Vein endothelial cell (primary cell): ENCODE results near the gene AFMID. TPM values are rescaled to one million over a fixed set of nuclear protein-coding genes. Genes with fewer than 3 reads are reported as not detected.

Experiments used
- small RNA-seq: library from RNA; depleted of rRNA; stranded (forward); fragments of <200 nt; gene quantifications from one replicate; pipeline ENCODE3, GENCODE V24; 2012
- total RNA-seq: library from RNA; depleted of rRNA; stranded (reverse); fragments of >200 nt; gene quantifications from 2 replicates; pipeline ENCODE4 v1.2.3, GENCODE V29; 2012

AFMID gene
- 30.7 and 50.3 TPM in 2 replicates for total RNA-seq

GRCh38 chr17:78186692-78187595, at the start of gene AFMID, which contains the start of gene TK1:
Gene AFMID, plus strand, starts transcription at chr17:78187362. Its CDS starts 9 bp downstream, at chr17:78187371.
Gene TK1, minus strand, starts transcription at chr17:78187052. Its CDS starts 58 bp downstream, at chr17:78186994.

DNA sequence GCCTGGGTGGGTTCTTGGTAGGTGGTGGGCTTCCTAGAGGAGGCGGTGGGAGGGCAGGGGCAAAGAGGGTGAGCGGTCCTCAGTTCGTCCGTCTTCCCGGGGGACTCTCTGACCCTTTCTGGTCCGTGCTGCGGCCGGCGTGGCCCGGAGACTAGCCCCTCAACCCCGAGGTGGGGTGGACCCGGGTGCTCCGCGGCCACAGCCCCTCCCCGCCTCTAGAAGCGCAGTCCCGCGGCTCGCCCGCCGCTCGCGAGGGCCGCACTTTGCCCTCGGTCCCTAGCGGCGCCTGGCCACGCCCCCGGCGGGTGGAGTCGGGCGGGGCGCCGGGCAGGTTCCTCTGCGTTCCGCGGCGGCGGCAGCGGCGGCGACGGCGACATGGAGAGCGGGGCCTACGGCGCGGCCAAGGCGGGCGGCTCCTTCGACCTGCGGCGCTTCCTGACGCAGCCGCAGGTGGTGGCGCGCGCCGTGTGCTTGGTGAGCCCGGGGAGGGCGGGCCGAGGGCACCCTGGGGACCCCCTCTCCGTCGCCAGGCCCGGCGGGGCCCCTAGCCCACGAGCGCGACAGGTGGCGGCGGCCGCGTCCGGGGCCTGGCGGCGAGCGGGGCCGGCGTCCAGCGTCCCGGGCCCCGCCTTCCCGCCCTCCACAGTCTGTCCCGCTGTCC, 18.8 kb upstream of the AFMID start, which contains the start of gene SYNGR2:
Gene SYNGR2 (plus strand): TSS at position 340 of the 661 bp plus-strand sequence. CDS start 36 bp downstream, at position 376.

DNA sequence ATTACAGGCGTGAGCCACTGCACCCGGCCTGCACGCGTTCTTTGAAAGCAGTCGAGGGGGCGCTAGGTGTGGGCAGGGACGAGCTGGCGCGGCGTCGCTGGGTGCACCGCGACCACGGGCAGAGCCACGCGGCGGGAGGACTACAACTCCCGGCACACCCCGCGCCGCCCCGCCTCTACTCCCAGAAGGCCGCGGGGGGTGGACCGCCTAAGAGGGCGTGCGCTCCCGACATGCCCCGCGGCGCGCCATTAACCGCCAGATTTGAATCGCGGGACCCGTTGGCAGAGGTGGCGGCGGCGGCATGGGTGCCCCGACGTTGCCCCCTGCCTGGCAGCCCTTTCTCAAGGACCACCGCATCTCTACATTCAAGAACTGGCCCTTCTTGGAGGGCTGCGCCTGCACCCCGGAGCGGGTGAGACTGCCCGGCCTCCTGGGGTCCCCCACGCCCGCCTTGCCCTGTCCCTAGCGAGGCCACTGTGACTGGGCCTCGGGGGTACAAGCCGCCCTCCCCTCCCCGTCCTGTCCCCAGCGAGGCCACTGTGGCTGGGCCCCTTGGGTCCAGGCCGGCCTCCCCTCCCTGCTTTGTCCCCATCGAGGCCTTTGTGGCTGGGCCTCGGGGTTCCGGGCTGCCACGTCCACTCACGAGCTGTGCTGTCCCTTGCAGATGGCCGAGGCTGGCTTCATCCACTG, 27.0 kb downstream of the AFMID start, which contains the start of gene BIRC5:
Gene BIRC5 (plus strand): TSS at position 238 of the 690 bp plus-strand sequence. CDS start 64 bp downstream, at position 302.

GRCh38 chr17:78230996-78231935, 44.1 kb downstream of the AFMID start, which contains the start of gene TMEM235:
Gene TMEM235, plus strand, starts transcription at chr17:78231631. Its CDS starts 393 bp downstream, at chr17:78232024.

Small RNAs within 50 kb of the gene (small RNA-seq; reads per million reads assigned to genes)
- not detected for gene AC087645.1

Other genes starting within 250 kb of the AFMID start
- 14.1 and 14.4 TPM in 2 replicates for gene TNRC6C, start 228.7 kb upstream of the AFMID start, total RNA-seq
- gene TMC6, start 58.6 kb upstream of the AFMID start, total RNA-seq: 31.4 and 40.5 TPM in 2 replicates
- gene TMC8, start 56.6 kb upstream of the AFMID start, total RNA-seq: 0.33 and 0.38 TPM in 2 replicates
- not detected in 2 replicates for gene C17orf99, start 41.0 kb upstream of the AFMID start, total RNA-seq
- 43.2 and 61.1 TPM in 2 replicates for gene SYNGR2, start 18.8 kb upstream of the AFMID start, total RNA-seq
- gene TK1, start 310 bp upstream of the AFMID start, total RNA-seq: 63.7 and 64.9 TPM in 2 replicates
- 30.4 and 38.8 TPM in 2 replicates for gene BIRC5, start 26.9 kb downstream of the AFMID start, total RNA-seq
- not detected in 2 replicates for gene TMEM235, start 44.3 kb downstream of the AFMID start, total RNA-seq
- gene SOCS3, start 172.7 kb downstream of the AFMID start, total RNA-seq: 15.0 and 26.7 TPM in 2 replicates
- 42.5 and 54.8 TPM in 2 replicates for gene PGS1, start 191.3 kb downstream of the AFMID start, total RNA-seq